HG02870 (cell line): ENCODE measurements around the gene USP48.
"Not testable (repeated sequence)": the region's sequence is repeated elsewhere in the genome, so short reads cannot be mapped to it uniquely, and the experiment has no call there.

ENCODE experiments used
- ATAC-seq: cut with Tn5 transposase; IDR thresholded peaks from one replicate; pipeline ENCODE4 v1.9.1; 2021; ENCODE audit warnings: mild to moderate bottlenecking, moderate library complexity; ENCODE audit not compliant: unreplicated experiment

The USP48 gene

DNA sequence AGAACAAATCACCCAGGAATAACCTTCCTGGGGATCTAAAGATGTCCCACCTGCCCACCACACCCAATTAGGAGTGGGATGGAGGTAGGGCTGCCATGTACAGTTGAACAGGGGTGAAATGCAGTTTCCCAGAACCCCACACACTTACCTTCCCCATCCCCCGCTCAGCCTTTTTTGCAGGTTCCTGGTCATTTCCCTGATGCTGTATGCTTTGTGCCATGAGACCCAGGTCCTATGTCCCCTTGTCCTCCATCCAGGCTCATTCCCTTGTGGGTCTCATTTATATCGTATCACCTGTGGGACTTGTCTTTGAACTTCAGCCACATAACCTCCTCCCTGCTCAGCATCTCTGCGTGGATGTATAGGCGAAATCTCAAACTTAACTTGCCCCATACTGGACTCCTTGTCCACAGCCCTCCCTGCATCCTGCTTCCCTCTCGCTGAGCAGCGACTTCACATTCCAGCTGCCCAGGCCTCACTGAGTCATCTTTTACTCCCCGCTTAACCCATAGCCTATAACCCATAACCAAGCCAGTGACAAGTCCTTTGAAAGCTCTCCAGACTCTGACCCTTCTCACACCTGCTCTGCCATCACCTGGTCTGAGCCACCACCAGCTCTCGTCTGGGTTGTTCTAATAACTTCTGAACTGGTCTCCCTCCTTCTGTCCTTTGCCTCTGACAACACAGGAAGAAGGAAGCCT is 33.8 kb upstream of the USP48 start:
- no peak for ATAC-seq

DNA sequence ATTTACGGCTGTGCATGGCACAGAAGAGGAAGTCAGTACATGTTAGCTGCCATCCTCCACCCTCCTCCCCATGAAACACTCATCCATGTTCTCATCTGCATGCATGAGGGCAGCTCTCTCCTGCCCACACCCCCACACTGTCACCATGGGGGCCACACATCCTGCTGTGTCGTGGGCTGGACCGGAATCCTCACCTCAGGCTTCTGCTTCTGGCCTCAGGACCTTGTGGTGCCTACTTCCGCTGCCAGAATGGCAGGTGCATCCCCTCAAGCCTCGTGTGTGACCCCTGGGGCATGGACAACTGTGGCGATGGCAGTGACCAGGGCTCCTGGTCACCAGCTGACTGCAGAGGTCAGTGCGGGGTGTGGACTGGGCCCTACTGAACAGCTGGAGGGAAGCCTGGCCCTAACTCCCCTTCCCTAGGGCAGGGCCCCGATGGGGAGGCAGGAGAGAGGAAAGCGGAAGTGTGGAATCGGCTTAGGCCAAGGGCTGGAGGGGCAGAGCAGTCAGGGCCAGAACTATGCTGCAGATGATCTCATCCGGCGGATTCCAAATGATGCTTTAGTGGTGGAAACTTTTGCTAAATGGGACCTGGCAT is 32.9 kb upstream of the USP48 start:
- ATAC-seq = no peak

DNA sequence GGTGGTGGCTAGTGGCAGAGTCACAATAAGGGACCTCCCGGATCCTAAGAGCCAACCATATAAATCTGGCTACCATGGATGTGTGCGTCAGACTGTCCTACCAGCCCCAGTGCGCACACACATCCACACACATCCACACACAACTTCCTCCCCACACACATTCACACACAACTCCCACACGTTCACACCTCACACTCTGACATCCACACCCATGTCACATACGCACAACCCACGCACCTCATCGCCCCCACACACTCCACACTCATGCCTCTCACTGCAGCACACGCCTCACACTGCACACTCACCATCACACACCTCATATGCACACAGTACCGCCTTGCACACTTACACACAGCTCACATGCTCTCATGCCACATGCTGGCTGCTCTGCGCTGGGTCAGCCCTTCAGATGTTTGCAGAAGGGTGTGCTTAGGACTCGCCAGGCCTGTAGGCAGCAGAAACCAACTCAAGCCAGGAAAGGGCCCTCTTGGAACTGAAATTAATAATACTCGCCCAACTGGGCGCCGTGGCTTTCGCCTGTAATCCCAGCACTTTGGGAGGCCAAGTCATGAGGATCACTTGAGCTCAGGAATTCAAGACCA is 32.1 kb upstream of the USP48 start:
- no peak for ATAC-seq

DNA sequence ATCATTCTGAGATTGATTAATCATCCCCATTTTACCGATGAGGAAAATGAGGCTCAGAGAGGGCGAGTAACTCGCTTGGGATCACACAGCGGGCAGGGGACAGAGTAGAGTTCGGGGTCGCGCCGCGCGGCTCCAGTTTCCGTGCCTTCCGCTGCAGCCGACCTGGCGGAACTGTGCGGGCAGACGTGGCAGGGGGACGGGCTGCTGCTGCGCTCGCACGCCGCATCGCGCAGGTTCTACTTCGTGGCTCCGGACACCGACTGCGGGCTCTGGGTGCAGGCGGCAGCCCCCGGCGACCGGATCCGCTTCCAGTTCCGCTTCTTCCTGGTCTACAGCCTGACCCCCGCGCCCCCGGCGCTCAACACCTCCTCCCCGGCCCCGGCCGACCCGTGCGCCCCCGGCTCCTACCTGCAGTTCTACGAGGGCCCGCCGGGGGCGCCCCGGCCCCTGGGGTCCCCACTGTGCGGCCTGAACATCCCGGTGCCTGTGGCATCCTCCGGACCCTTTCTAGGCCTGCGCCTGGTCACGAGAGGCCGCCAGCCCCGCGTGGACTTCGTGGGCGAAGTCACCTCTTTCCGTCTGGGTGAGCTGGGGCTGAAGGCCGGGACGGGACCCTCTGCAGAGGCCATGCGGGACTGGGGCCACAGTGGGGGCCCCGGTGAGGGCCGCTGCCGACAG is 31.4 kb upstream of the USP48 start:
- ATAC-seq = no peak

DNA sequence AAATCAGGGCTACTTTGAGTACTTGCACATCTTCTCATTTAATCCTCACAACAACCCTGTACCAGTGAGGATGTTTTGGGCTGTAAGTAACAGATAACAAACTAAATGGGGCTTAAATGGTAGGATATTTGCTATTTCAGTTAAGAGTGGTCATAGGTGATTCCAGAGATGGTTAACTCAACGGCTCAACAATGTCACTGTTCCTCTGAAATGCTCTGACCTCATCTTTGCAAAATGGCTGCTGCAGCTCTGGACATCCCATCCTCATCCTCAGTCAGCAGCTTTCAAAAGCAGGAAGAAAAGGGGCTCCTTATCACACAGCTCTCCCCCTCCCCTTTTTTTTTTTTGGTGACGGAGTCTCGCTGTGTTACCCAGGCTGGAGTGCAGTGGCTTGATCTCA is 30.6 kb upstream of the USP48 start:
- no peak for ATAC-seq

DNA sequence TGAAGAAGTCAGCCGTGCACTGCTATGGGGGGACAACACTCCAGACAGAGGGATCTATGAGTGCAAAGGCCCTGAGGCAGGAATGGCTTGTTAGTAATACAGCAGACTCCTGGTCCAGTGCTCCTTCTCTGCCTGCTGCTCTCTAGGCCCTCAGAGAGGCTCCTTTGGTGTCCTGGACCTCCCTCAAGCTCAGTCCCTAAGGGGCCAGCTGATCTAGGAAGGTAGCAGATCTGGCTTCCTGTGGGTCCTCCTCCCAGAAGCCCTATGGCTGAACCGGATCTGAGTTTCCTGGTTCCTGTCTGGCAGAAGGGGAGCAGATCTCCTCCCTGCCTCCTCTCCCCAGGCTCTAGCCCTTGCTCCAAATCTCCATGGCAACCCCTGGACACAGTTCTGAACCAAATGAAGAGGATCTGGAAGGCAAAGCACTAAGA is 28.9 kb upstream of the USP48 start, which contains the start of gene LDLRAD2:
LDLRAD2 (plus strand) TSS at position 391 of the 431 bp plus-strand sequence. CDS start 187 bp downstream, outside the sequence.
- no peak for ATAC-seq

DNA sequence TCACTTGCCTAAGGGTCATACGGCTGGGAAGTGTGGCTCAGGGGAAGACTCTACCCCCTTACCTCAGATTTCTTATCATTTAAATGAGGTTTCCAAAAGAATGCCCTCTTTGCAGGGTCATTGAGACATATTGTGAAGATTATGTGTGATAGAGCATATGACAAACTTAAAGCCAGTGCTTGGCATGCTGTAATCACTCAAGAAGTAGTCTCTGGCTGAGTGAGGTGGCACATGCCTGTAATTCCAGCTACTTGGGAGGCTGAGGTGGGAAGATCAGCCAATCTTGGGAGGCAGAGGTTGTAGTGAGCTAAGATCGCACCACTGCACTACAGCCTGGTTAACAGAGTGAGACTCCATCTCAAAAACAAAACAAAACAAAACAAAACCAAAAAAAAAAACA is 21.6 kb upstream of the USP48 start:
- no peak for ATAC-seq

DNA sequence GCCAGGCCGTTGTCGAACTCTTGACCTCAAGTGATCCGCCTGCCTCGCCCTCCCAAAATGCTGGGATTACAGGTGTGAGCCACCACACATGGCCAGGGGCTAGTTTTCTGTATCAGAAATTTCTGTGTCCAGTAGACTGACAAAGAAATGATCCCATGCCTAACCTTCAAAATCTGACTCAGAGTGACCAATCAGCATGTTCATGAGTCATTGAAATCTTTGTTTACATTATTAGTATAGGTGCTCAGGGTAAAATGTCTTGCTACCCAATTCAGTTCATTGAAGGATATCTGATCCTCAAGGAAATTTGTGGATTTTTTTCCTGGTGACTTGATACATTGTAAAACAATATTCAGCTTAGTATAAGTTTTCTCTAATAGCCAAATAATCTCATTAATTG is 18.2 kb upstream of the USP48 start:
- no peak for ATAC-seq

DNA sequence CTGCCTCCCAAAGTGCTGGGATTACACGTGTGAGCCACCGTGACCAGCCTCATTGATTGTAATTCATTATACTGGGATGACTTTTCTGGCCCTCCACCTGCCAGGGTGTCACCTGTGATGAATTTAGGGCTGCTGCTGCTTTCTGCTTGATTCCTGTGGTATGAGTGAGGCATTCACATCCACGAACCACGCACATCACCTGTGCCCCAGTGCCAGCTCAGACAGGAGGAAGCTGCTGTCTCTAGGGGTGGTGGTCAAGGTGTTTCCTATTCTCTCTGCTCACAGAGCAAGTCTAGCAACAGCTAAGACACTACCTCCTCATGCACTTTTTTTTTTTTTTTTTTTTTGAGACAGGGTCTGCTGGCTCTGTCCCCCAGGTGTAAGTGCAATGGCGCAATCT is 16.8 kb upstream of the USP48 start:
- ATAC-seq = no peak

DNA sequence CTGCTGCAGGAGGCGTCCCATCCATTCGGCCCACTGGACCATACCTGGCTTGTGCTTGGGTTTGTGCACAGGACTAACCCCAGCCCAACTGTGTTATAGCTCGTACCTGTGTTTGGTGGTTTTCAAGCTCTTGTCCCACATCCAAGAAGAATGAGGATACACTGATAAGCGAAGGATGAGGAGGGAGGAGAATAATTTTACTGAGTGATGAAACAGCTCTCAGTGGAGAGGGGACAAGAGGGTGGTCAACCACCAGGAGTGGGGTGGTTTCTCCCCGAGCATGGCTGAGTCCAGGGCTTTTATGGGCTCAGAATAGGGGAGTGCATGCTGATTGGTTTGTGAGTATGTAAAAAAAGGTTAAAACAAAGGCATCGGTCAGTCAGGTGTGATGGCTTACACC is 12.1 kb upstream of the USP48 start:
- no peak for ATAC-seq

DNA sequence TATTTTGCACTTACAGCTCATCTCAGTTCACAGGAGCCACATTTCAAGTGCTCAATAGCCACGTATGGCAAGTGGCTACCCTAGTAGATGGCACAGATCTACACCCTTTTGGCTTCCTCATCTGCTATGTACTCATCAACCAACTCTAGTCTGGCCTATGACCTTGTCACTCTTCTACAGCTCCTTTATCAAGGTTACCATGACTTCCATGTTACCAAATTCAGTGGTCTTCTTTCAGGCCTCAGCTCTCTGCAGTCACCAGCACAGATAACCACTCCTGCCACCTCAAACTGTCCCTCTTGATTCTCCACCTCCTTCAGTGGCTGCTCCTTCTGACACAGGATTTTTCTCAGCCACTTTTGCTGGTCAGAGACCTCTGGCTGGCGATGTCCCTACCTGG is 11.7 kb upstream of the USP48 start:
- no peak for ATAC-seq

DNA sequence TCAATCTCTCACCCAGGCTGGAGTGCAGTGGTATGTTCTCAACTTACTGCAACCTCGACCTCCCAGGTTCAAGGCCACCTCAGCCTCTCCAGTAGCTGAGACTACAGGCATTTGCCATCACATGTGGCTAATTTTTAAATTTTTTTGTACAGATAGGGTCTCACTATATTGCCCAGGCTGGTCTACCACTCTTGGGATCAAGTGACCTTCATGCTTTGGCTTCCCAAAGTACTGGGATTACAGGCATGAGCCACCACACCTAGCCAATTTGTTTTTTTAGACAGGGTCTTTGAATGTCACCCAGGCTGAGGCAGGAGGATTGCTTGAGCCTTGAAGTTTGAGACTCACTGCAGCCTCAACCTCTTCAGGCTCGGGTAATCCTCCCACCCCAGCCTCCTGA is 10.2 kb upstream of the USP48 start:
- ATAC-seq = no peak

DNA sequence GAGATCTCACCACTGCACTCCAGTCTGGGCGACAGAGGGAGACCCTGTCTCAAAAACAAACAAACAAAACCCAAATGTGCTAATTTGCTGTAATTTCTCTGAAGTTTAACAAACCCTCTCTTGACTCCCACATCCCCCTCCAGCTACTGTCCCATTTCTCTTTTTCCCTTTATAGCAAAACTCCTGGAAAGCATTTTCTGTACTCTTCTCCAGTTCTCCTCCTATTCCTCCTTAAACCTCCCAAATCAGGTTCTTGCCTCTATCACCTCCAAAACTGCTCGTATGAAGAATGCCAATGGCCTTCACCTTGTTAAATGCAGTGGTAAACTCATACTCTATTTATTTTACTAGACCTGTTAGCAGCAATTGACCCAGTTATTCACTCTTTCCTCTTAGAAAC is 3.7 kb upstream of the USP48 start:
- ATAC-seq = no peak

DNA sequence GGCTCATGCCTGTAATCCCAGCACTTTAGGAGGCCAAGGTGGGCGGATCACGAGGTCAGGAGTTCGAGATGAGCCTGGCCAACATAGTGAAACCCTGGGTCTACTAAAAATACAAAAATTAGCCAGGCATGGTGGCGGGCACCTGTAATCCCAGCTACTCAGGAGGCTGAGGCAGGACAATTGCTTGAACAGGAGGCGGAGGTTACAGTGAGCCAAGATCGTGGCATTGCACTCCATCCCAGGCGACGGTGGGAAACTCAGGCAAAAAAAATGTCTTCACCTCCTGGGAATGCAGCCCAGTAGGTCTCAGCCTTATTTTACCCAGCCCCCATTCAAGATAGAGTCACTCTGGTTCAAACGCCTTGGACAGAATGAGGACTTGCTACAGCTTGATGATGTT is 2.8 kb upstream of the USP48 start:
- not testable (repeated sequence) for ATAC-seq

DNA sequence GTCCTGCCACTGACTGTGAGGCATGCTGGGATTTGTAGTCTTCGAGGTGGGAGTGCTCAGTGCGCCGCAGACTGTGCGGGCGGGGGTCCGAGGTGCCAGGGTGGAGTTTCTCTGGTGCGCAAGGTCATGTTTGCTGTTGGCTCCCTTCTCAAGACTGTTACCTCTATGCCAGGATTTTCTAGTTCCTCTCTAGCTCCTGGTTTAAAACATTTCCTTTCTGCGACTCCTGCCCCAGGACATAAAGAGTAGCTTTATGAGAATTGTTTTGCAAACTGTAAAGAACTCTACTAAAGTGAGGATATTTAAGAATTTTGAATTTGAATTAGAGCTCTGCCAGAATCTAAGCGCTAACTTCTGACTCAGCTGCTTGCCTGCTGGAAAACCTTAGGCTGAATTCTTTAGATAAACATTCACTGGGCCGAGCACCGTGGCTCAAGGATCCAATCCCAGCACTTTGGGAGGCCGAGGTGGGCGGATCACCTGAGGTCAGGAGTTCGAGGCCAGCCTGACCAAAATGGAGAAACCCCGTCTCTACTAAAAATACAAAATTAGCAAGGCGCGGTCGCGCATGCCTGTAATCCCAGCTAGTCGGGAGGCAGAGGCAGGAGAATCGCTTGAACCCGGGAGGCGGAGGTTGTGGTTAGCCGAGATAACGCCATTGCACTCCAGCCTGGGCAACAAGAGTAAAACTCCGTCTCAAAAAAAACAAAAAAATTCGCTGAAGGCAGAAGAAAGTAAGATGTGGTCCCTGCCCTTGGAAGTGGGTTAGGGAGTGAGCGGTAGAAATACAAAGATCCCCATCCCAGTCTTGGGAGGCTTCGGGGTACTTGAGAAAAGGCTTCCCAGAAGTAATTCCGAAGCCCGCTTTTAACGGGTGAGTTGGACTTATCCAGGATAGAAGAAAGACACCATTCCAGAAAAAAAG is 992 bp upstream of the USP48 start:
- no peak for ATAC-seq

DNA sequence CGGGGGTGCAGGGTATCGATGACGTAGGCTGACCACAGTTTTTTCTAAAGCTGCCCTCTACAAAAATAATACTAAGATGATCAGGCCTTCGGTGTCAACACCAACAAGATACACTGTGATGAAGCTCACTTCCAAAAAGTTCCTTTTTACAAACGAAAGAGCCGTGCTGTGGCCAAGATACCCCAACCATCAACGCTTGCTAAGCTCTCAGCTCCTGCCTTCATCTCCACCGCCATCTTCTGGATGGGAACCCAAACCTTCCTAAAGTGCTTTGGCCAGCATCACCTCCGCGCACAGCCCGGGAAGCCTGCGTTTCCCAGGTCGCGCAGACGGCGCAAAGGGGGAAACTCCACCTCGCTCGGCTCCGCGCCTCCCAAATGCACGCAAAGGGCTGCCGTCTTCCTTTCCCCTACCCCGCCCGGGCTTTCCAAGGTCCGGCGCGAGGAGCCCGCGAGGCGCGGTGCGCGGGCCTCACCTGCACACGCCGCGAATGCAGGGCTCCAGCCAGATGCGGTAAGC is 541 bp downstream of the USP48 start:
- ATAC-seq = peak; percentile 19

DNA sequence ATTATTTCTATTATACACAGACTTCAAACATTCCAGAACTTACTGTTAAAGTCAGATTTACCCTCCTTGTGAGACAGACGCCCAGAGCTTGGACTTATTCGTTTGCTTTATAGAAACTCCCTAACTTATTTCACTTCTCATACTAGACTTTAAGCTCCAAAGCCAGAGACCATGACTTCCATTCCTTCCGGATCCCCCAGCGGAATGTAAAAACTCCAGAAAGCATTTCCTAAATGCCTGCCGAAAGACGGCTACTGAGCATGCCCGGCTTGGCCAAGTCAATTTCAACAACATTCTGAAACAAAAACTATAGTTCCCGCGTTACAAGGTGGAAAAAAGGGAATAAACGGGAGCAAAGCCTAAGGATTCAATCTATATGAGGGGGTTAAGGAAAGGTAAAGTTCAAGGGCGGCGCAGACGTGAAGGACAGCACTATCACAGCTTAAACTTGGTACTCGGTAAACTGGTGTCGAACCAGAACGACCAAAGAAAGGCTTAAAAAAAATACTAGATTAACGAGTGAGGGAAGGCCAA is 1.1 kb downstream of the USP48 start:
- no peak for ATAC-seq

DNA sequence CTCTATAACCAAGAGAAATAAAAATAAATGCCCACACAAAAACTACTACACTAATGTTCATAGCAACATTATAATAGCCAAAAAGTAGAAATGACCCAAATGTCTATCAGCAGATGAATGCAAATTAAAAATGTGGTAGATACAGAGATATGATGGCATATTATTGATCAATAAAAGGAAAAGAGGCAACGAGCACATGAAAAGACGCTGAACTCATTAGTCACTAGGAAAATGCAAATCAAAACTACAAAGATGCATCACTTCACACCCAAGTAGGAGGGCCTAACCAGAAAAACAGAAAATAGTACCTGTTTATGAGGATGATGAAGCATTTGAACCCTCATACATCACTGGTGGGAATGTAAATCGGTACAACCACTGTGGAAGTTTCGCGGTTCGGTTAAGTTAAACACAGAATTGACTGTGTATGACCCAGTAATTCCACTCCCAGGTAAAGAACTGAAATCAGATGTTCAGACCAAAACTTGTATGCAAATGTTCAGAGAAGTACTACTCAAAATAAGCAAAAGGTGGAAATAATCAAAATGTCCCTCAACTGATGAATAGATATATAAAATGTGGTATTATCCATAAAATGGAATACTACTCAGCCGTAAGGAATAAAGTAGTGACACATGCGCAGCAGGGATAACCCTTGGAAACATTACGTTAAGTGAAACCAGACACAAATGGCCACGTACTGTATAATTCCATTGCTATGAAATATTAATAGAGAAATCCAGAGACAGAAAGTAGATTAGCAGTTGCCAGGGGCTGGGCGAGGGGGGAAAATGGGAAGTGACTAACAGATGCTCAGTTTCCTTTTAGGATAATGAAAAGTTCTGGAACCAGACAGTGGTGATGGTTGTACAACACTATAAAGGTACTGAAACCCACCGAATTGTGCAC is 3.1 kb downstream of the USP48 start:
- ATAC-seq = peak; percentile 44

DNA sequence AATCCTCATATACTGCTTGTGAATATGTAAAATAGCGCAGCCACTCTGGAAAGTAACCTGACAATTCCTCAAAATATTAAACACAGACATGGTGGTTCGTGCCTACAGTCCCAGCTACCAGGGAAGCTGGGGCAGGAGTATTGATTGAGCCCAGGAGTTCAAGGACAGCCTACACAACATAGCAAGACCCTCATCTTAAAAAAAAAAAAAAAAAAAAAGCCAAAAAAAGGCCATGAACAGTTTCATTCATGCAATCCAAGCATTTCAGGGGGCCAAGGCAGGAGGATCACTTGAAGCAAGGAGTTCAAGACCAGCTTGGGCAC is 4.6 kb downstream of the USP48 start:
- no peak for ATAC-seq
